KOPT-K1 (cell line): ENCODE data around the gene QRICH2.
A peak's percentile ranks its signal among the peaks of the same experiment; 100 is the strongest.
"Not testable (repeated sequence)": the region's sequence is repeated elsewhere in the genome, so short reads cannot be mapped to it uniquely, and the experiment has no call there.

Source experiments
- H3K27ac ChIP-seq: fragments of 200-600 bp; sonication (generic); 2 replicates; pipeline ENCODE4 v1.5.1; 2016; ENCODE audit warnings: antibody characterized with exemption, mild to moderate bottlenecking, low read depth, low read length; ENCODE audit not compliant: poor library complexity, severe bottlenecking
- H3K36me3 ChIP-seq: fragments of 200-600 bp; sonication (generic); 2 replicates; pipeline ENCODE4 v1.5.1; 2017; ENCODE audit warnings: antibody characterized with exemption, mild to moderate bottlenecking, low read length, moderate library complexity; ENCODE audit not compliant: insufficient read depth
- H3K9me3 ChIP-seq: fragments of 200-600 bp; sonication (generic); 2 replicates; pipeline ENCODE4 v1.5.1; 2017; ENCODE audit warnings: antibody characterized with exemption, low read length, mild to moderate bottlenecking; ENCODE audit not compliant: insufficient read depth, poor library complexity, severe bottlenecking

The QRICH2 gene, protein sequence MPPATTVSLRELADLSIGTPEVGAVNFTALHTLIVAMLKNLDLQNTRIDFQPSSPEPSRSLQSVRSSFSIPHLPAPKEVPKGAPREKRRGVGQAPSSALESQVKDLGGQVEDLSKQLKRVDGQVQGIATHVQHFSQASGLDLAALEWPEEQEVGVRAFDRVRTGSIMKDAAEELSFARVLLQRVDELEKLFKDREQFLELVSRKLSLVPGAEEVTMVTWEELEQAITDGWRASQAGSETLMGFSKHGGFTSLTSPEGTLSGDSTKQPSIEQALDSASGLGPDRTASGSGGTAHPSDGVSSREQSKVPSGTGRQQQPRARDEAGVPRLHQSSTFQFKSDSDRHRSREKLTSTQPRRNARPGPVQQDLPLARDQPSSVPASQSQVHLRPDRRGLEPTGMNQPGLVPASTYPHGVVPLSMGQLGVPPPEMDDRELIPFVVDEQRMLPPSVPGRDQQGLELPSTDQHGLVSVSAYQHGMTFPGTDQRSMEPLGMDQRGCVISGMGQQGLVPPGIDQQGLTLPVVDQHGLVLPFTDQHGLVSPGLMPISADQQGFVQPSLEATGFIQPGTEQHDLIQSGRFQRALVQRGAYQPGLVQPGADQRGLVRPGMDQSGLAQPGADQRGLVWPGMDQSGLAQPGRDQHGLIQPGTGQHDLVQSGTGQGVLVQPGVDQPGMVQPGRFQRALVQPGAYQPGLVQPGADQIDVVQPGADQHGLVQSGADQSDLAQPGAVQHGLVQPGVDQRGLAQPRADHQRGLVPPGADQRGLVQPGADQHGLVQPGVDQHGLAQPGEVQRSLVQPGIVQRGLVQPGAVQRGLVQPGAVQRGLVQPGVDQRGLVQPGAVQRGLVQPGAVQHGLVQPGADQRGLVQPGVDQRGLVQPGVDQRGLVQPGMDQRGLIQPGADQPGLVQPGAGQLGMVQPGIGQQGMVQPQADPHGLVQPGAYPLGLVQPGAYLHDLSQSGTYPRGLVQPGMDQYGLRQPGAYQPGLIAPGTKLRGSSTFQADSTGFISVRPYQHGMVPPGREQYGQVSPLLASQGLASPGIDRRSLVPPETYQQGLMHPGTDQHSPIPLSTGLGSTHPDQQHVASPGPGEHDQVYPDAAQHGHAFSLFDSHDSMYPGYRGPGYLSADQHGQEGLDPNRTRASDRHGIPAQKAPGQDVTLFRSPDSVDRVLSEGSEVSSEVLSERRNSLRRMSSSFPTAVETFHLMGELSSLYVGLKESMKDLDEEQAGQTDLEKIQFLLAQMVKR (N-terminal part only)

DNA sequence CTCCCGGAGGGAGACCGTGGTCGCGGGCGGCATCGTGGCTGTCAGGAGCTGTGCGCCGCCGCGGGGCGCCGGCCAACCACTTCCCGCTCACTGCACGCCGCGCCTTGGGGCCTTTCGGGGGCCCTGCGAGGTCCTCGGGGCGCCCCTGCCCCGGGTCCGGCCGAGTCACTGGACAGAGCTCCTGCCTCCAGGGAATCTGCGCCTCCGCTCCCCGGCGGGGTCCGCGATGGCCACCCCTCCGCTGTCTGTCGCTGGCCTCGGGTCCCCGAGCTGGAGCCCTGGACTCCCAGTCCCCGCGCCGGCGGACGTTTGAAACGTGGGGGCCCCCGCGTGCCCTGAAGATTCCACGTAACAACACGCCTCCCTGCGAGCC is at the start of gene QRICH2:
QRICH2 (minus strand) TSS at position 311 of the 373 bp plus-strand sequence; CDS start at position 33, 278 bp downstream.
- Histone ChIP-seq H3K9me3 (no peaks in the 10 kb centered on the region), H3K36me3 (peaks cover 58% of the 10 kb centered on the region), H3K27ac (no peak within 1 kb of the TSS)

DNA sequence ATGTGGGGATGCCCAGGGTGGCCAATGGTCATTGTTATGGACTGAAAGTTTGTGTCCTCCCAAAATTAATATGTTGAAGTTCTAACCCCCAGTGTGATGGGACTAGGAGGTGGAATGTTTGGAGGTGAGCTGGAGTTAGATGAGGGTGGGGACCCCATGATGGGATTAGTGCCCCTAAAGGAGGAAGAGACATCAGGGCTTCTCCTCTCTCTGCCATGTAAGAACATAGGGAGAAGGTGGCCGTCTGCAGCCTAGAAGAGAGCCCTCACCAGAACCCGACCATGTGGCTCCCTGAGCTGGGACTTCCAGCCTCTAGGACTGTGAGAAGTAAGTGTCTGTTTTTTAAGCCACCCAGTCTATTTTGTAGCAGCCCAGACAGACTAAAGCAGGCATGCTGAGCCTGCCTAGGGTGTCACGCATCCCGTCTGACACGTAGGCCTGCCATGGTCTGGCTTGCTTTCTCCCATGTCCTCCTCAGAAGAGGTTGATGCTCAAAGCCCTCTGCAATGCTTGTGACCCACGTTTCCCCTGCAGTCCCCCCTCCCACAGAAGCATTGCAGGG is 49.6 kb upstream of the QRICH2 start:
- Histone ChIP-seq H3K27ac (no peak overlapping the region), H3K36me3 (no peaks in the 10 kb centered on the region), H3K9me3 (no peaks in the 10 kb centered on the region)

DNA sequence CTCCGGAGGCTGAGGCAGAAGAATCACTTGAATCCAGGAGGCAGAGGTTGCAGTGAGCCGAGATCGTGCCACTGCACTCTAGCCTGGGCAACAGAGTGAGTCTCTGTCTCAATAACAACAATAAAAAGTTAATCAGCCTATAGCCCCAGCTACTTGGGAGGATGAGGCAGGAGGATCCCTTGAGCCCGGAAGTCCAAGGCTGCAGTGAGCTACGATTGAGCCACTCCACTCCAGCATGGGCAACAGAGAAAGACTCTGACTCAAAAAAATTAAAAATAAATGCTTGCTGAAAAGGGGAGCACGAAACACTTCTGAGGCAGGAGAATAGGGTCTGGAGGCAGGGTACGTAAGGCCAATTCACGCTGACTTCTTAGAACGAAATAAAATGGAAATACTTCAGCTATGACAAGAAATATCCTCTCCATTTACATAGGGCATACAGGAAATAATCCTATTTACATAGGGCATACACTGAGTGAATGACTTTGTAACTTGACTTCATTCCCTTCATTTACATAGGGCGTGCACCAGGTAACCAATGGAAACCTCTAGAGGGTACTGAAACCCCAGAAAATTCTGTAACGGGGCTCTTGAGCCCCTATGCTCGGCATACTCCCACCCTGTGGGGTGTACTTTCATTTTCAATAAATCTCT is 48.9 kb upstream of the QRICH2 start:
- H3K36me3 ChIP-seq: no peaks in the 10 kb centered on the region
- H3K27ac ChIP-seq: no peak overlapping the region
- no peaks in the 10 kb centered on the region for H3K9me3 ChIP-seq

DNA sequence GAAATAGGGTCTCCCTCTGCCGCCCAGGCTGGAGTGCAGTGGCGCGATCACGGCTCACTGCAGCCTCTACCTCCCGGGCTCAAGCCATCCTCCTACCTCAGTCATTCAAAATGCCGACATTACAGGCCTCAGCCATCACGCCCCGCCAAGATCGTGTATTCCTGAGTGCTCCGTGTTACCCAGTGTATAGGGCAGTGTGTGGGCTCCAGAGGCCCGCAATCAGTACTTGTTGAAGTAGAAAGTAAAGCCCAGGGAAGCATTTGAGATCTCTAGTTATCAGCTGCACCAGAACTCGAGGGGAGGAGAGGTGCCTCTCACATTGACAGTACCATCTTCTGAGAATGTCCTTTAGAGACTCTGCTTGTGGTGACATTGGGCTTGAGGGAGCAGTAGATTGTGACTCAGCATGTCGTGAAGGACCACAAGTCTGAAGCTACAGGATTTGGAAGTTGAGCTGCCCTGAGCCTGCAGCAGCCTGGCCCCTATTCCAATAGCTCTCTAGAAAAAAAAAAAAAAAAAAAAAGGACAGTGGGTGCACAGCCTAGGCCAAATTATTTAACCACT is 46.8 kb upstream of the QRICH2 start:
- Histone ChIP-seq H3K36me3 (no peaks in the 10 kb centered on the region), H3K9me3 (no peaks in the 10 kb centered on the region), H3K27ac (no peak overlapping the region)

DNA sequence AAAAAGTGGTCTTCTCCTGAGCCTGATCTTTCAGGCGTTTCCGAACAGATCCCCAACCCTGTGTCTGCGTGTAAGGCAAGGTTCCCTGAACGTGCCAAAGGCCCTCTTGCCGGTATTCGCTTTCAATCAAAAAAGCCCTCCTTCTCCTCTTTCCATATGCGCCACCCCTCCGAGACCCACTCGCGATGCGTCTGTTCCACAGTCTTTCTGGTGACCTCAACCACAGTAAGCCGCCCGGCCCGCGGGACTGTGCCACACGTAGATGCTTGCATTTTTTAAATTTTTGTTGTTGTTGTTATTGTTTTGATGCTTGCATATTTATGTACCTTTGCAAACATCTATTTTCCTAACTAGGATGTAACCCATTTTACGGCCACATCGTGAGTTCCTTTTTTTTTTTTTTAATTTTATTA is 46.2 kb upstream of the QRICH2 start:
- Histone ChIP-seq H3K9me3 (no peaks in the 10 kb centered on the region), H3K36me3 (no peaks in the 10 kb centered on the region), H3K27ac (peak overlapping the region; percentile 88)

DNA sequence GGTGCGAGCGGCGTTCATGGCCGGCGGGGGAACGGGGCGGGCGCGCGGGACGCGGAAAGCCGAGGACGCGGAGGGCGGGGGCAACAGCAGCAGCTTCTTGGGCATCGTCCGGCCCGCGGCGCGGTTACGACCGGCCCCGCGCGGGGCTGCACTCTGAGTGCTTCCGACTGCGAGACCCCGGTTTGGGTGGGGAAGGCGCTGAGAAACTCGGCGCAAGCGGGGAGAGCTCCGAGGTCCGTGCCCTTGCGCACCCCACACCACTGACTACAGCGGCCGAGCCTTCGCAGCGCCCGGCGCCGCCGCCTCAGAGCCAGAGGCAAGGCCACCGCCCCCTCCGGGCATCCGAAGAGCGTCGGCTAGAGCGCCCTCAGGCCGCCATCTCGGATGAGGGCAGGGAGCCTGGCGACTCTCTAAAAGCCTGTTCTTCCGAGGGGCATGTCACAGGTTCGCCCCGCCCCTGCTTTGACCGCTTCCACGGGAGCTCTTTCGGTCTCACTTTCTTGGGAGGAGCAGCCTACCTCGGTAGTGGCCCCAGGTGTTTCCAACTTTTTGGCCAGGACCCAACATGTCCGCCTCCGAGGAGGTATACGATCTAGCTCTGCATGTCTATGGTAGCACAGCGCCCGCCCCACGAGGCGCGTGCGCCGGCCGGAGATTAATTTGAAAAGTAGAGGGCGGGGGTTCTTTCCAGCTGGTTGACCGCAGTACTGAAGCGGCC is 45.7 kb upstream of the QRICH2 start, which contains the start of gene PRPSAP1:
PRPSAP1 (minus strand) TSS at position 318 of the 718 bp plus-strand sequence; CDS start at position 105, 213 bp downstream.
- H3K36me3 ChIP-seq: no peaks in the 10 kb centered on the region
- peak within 1 kb of the TSS; percentile 88 for H3K27ac ChIP-seq
- no peaks in the 10 kb centered on the region for H3K9me3 ChIP-seq

DNA sequence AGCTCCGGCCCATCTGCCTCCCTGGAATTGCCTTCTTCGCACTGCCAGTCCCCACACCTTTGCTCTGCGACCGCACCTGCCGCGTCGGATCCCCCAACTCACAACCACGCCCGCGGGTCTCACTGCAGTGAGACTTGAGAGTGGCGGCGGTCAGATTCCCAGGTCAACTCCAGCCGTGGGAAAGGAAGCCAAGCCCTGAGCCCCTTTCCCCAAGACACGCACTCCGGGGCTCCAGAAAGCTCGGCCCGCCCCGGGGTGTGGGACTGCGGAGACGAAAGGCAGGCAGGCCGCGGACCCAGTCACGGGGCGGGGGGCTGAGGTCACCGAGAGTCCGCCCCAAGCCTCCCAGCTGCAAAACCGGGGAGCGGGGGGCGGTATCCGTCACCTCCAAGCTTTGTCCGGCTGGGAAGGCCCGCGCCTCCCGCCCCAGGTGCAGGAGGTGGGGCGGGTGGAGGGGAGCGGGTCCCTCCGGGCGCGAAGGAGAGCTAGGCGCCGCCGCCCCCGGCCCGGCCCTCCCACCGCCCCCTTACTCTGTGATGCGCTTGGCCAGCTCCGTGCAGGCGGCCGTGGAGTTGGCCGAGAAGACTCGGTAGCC is 45.0 kb upstream of the QRICH2 start:
- Histone ChIP-seq H3K27ac (peak overlapping the region; percentile 88), H3K9me3 (no peaks in the 10 kb centered on the region), H3K36me3 (no peaks in the 10 kb centered on the region)

DNA sequence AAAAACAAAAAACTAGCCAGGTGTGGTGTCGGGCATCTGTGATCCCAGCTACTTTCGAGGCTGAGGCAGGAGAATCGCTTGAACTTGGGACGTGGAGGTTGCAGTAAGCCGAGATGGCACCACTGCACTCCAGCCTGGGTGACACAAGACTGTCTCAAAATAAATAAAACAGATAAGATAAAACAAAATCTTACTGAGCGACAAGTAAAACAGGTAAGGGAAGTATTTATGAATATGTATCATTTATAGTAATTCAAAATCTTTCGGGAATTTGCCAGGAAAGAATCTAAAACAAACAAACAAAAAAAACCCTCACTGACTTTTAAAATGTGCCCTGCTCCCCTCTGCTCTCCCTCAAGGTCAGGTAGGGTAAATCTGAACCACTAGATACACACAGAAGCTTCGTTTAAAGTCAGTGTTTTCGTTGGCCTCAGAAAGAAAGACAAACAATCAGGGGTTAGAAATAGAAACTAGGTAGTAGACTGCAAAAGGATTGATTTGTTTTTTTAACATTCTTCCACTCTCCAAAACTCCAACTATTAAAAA is 43.5 kb upstream of the QRICH2 start:
- Histone ChIP-seq H3K9me3 (no peaks in the 10 kb centered on the region), H3K36me3 (peaks cover 13% of the 10 kb centered on the region), H3K27ac (no peak overlapping the region)

DNA sequence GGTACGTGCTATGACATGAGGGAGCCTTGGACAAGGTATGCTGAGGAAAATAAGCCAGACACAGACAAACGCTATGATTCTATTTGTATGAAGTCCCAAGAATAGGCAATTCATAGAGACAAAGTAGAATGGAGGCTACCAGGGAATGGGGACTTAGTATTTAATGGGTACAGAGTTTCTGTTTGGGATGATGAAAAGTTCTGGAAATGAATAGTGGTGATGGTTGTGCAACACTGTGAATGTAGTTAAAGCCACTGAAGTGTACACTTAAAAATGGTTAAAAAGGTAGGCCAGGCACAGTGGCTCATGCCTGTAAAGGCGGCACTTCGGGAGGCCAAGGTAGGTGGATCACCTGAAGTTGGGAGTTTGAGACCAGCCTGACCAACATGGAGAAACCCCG is 42.4 kb upstream of the QRICH2 start:
- H3K36me3 ChIP-seq: peaks cover 25% of the 10 kb centered on the region
- no peak overlapping the region for H3K27ac ChIP-seq
- no peaks in the 10 kb centered on the region for H3K9me3 ChIP-seq

DNA sequence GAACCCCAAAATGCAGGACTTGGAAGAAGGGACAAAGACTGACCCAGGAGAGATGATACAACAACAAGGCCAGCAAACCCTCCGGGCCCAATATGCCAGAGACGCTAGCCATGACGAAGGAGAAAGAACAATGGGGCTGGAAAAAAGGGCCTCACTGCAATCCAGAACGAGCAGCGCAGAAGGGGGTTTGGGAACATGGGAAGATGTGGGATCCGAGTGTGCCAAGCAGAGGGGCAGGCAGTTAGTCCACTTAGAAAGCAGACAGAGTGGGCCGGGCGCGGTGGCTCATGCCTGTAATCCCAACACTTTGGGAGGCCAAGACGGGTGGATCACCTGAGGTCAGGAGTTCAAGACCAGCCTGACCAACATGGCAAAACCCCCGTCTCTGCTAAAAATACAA is 38.9 kb upstream of the QRICH2 start:
- H3K27ac ChIP-seq, H3K9me3 ChIP-seq: not testable (repeated sequence)
- H3K36me3 ChIP-seq: peaks cover 58% of the 10 kb centered on the region

DNA sequence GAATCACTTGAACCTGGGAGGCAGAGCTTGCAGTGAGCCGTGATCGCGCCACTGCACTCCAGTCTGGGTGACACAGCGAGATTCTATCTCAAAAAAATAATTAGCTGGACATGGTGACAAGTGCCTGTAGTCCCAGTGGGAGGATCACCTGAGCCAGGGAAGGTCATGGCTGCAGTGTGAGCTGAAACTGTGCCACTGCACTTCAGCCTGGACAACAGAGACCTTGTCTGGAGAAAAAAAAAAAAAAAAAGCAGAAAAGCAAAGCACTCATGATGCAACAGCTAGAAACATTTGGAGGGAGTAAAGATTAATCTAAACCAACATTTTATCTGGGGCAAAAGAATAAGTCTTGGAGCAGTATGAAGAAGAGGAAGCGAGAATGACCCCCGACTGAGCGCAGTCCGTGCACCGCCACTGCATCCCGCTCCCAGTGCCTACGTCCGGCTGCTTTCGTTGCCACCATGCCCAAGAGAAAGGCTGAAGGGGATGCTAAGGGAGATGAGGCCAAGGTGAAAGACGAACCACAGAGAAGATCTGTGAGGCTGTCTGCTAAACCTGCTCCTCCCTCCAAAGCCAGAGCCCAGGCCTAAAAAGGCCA is 37.4 kb upstream of the QRICH2 start:
- no peak overlapping the region for H3K27ac ChIP-seq
- peaks cover 72% of the 10 kb centered on the region for H3K36me3 ChIP-seq
- no peaks in the 10 kb centered on the region for H3K9me3 ChIP-seq

DNA sequence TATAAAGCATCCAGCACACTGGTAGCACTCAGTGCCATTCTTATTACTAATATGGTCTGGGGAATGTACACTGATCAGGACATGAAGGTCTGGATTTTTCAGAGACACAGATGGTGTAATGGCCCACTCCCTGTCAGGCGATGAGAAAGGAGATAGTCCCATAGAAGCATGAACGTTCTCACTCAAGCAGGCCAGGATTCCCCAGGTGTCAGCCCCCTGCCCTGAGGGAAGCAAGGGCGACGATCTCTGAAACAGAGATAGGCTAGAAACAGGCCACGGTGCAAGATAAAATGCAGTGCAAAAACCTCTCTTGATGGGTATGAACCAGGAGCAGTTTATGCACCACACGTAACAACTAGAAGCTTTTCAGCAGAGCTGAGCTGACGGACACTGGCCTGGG is 35.0 kb upstream of the QRICH2 start:
- H3K36me3 ChIP-seq: peaks cover 88% of the 10 kb centered on the region
- no peak overlapping the region for H3K27ac ChIP-seq
- H3K9me3 ChIP-seq: no peaks in the 10 kb centered on the region

DNA sequence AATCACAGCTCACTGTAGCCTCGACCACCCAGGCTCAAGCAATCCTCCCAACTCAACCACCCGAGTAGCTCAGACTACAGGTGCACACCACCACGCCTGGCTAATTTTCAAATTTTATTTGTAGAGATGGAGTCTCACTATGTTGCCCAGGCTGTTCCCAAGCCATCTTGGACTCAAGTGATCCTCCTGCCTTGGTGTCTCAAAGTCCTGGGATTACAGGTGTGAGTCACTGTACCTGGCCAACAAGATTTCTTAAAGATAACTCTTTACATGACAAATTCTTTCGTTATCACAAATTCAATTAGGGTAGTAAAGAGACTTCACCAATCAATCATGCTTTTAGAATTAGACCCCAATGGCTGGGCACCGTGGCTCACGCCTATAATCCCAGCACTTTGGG is 33.2 kb upstream of the QRICH2 start:
- Histone ChIP-seq H3K36me3 (peaks cover 72% of the 10 kb centered on the region), H3K9me3 (no peaks in the 10 kb centered on the region), H3K27ac (no peak overlapping the region)
